ENCODE data around the gene BRD3OS.
"Not testable (repeated sequence)": the region's sequence is repeated elsewhere in the genome, so short reads cannot be mapped to it uniquely, and the experiment has no call there.

Gene BRD3OS

DNA sequence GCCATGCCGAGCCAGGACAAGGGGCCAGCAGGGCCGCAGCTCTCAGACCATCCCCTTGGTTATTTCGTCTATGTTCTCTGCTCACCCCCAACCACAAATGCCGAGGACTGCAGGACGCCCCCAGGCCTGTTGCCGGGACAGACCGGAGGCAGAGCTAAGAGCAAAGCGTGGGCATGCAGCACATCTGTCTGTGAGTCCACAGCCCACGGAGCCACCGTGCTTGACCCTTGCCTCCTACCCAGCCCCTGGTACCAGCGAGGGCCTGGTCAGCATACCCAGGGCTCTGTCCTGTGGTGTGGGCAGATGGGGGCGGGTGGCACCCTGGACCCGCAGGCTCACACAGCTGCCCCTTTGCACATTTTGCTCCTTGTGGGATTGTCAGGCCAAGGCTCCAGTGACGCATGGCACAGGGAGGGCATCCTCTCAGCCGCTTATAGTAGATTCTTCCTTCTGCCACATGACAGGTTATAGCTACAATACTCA lies 37.8 kb downstream of the BRD3OS start:
- no peak for DNase-seq (ENCODE audit: low read depth in 2 of 2)

DNA sequence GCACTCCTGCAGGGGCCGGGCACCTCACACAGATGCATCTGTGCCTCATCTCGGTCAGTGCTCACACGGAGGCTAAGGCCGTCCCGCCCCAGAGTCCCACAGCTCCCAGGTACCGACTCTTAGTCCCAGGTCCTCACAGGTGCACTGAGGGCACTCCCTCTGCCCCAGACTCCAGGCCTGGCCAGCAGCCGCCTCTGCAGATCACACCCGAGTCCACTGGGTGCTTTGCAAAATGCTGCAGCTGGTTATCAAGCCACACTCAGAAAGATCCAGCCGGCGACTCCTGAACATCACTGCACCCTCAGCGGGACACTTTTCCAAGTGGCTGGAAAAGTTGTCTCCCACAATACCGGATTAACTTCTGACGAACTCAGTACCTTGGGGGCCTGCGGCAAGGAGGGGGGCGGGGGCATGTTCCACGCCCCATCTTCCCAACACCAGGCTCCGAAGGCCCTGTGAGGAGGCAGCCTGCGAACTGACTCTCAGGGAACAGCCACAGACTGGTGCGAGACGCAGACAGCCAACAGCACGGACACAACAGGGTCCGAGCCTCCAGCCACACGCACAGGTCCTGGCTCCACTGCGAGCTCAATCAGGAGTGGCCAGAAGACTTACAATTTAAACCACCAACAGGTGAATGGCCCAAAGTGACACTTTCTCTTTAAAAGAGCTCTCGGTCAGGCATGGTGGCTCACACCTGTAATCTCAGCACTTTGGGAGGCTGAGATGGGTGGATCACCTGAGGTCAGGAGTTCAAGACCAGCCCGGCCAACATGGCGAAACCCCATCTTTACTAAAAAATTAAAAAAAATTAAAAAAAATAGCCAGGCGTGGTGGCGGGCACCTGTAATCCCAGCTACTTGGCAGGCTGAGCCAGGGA lies 38.5 kb downstream of the BRD3OS start:
- DNase-seq (ENCODE audit: low read depth in 2 of 2) = no peak

DNA sequence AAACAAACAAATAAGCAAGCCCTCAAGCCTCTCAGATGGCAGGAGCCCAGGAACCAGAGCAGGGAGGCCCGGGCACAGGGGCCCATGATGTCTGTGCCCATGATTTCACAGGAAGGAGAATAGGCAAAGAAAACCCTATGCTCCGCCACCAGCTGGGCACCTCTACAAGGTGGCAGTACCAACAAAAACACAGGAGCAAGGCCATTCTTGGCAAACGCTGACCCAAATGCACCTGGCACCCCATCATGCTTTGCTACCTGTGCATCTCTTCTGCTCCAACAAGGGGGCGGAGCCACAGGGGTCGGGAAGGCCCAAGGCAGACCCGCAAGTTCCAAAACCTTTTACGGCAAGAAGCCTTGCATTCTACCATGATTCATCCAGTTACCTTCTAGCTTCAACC lies 39.4 kb downstream of the BRD3OS start:
- DNase-seq (ENCODE audit: low read depth in 2 of 2) = no peak

DNA sequence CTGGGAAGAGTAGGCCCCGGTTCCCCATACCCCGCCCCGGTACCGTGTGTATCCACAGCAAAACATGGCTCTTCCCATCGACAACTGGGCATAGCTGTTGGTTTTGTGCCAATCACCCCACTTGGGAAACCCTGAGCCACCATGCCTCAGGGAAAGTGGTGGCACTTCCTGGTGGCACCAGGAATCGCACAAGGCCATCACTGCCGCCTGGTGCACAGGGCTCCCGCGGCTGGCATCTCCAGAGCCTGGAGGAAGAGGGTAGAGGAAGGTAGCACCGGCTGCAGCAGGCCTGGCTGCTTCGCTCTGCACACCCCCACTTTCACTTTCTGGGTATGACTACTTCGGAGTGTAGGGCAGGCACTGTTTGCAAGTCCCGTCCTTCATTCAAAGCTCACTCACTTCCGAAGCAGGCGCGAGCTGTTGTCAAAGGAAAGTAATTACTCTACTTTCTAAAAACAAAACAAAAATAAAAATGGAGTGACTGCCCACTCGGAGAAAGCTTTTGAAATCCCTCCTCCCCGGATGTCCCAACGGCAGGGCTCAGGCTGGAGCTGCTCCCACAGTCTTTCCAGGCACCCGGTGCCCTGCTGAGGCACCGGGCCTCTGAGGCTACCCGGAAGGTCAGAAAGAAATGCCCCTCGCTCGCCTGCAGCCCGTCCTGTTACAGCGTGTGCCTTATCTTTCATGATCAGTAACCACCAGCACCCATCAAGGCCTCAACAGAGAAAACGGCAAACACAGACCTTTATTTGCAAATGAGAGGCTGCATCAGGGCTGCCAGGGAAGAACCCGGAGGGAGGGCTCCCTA lies 40.5 kb downstream of the BRD3OS start:
- DNase-seq (ENCODE audit: low read depth in 2 of 2) = peak; percentile 34 to 38

DNA sequence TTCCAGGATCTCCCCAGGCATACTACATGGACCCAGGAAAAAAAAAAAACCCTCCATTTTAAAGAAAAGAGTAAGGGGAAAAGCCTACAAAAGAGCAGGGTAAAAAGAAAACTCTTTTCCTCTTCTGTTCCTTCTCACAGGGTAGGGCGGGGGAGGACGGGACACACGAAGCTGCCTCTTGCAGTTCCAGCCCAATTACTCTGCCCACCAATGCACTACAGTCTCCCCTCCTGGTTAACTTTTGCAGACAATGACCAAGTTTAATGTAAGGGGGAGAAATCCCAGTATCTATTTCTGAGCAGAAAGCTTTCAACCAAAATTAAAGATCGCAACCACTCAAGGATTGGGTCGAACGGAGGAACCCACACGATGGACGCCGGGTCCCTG lies 41.2 kb downstream of the BRD3OS start:
- no peak for DNase-seq (ENCODE audit: low read depth in 2 of 2)

DNA sequence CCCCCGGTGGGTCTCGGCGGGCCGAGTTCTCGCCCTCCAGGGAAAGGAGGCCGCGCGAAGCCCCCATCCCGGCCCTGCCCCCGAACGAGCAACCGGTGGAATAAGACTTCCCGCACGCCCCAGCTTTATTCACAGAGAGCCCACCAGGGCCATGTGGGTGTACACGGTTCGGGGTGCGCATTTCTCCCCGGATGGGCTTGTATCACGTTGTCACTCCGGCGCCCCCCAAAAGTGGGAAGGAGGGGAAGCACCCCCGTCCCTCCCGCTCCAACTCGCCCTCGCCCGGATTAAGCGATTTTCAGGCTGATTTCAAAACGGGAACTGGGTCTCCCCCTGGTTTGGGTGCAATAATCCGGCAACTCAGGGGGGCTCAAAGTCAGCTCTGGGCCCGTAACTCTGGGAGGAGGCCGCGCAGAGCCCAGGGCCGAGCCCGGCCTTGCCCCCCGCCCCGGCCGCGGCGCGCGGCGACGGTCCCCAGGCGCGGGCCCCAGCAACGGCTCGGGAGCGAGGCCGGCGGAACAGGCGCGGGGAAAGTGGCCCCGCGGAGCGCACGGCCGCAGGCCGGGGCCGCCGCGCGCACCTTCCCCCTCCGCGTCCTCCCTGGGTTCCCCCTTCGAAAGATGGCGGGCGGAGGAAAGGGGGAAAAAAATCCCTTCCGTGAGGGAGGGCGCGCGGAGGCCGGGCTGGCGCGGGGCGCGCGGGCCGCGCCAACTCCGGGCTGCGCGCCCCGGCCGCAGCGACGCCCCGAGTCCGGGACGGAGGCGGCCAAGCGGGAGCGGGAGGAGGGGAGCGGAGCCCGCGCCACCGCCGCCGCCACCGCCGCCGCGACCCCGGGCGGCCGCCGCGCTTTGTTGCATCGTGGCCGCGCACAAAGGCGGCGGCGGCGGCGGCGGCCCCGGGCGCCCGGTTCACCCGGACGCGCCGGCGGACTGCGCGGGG lies 41.9 kb downstream of the BRD3OS start:
- DNase-seq (ENCODE audit: low read depth in 2 of 2) = peak in 1 of 2 donors; percentile 42

DNA sequence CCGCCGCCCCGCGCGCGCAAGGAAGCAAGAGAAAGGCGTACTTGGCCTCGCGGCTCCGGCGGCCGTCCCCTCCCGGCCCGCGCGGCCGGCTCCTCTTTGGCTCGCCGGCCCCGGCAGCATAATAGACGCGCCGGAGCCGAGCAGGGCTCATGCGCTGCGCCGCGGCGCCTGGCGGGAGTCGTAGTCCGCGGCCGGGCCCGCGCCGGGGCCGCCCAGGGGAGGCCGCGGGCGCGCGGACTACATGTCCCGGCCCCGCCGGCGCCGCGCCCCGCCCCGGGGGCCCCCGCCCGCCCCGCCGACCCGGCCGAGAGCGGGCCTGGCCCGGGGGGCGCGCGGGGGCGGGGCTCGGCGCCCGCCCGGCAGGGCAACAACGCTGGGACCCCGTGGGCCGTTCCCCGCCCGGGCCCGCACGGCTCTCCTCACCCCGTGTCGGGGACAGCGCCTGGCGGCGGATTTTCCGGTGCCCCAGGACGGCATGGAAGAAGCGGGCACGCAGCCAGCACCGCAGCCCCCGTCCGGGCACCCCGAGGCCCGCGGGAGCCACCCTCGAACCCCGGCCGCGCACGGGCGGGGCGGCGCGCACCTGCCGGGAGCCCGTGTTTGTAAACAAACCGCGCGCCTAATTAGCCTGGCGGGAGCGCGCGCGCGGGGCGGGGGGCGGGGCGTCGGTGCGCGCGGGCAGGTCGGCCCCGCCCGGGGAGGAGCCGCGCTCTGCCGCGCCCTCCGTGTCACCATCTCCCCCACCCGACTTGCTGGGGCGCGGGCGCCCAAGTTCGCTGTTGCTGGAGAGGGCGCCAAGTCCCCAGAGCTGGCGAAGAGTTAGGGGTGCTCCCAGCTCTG lies 42.8 kb downstream of the BRD3OS start, which contains the start of gene BRD3:
TSS of gene BRD3 (minus strand) at position 123 of the 840 bp plus-strand sequence. CDS start 14,549 bp downstream, outside the sequence.
- peak; percentile 67 to 79 for DNase-seq (ENCODE audit: low read depth in 2 of 2)

DNA sequence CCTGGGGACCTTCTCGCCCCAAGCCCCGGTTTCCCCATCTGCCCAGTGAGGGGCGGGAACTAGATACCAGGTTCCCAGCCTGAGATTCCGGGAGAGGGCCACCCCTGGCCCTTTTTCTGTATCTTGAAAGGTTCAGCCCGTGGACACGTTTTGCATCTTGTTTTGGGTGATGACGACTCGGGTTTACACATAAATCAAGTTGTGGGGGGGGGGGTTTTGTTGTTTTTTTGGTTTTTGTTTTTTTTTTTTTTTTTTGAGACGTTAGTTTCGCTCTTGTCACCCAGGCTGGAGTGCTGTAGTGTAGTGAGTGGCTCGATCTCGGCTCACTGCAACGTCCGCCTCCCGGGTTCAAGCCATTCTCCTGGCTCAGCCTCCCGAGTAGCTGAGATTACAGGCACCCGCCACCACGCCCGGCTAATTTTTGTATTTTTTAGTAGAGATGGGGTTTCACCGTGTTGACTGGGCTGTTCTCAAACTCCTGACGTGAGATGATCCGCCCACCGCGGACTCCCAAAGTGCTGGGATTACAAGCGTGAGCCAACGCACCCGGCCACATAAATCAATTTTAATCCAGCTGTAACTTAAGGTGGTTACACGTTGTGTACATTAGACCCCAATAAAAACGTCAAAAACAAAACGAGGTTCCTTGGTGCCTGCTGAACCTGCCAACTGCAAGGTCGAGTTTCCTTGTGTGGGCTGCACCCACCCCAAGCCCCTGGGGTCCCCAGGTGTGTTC lies 43.6 kb downstream of the BRD3OS start:
- DNase-seq (ENCODE audit: low read depth in 2 of 2) = no peak

DNA sequence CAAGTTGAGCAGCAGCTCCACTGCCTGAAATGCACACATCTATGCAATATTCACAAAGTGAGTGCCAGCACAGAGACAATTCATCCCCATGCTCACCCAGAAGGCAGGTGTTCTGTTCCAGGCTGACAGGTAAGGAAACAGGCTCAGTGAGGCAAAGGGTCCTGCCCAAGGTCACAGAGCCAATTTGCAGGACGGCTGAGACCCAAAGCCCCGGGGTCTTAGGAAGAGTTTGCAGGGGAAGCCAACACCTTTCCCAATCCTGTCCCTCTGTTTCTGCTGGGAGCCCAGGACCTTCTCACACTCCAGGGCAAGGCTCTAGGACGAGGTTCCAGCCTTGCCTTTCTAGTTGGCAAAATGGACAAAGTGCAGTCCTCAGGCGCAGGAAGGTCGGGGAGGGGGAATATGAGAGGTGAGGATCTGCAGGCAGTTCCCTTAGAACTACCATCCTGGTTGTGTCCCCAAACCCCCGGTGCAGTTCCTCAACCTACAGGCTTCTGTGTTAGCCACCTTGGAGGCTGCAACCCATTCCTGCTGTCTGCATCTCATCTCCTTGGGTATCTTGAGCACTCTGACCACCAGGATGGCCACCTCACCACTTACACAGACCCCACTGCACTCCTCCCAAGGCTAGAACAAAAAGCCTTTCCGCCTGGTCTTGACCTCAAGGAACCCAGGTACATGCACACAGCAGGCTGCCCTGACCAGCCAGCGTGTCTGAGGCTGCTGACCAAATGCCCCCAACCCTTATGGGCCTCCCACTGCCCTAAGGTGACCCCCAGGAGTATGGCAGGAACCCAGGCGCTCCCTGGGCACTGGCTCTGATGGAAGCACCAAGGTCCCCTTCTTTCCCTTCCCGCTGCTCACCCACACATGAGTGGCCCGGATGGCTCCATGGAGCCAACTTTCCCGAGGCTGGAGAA lies 44.5 kb downstream of the BRD3OS start:
- no peak for DNase-seq (ENCODE audit: low read depth in 2 of 2)

DNA sequence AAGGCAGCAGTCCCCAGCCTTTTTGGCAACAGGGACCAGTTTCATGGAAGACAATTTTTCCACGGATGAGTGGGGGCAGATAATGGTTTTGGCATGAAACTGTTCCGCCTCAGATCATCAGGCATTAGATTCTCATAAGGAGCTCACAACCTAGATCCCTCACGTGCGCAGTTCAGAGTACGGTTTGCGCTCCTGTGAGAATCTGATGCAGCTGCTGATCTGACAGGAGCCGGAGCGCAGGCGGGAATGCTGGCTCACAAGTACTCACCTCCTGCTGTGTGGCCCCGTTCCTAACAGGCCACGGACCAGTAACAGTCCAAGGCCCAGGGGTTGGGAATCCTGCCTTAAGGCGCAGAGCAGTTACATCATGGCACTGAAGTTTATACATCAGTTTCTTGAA lies 45.9 kb downstream of the BRD3OS start:
- DNase-seq (ENCODE audit: low read depth in 2 of 2) = no peak

DNA sequence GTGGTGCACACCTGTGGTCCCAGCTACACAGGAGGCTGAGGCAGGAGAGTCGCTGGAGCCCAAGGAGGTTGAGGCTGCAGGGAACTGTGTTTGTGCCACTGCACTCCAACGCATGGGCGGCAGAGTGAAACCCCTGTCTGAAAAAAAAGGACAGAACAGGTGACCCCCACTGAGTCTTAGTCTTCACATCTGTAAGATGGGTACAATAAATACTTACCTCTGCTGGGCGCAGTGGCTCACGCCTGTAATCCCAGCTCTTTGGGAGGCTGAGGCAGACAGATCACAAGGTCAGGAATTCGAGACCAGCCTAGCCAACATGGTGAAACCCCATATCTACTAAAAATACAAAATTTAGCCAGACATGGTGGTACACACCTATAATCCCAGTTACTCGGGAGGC lies 47.4 kb downstream of the BRD3OS start:
- DNase-seq (ENCODE audit: low read depth in 2 of 2) = not testable (repeated sequence)

DNA sequence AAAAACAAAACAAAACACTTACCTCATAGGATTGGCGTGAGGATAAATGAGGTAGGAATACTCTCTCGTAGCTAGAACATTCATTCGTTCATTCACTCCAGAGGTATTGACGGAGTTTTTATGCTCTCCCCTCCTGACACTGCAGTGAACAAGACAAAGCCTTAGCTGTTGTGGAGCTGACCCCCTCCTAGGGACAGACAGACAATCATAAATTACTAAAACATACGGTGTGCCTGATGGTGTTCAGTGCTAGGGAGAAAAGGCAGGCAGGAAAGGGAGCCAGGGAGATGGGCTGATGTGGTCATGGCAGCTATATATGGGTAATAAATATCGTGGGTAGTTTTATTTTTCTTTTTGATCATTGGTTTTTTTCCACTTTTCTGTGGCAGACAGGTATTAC lies 48.2 kb downstream of the BRD3OS start:
- DNase-seq (ENCODE audit: low read depth in 2 of 2) = no peak

DNA sequence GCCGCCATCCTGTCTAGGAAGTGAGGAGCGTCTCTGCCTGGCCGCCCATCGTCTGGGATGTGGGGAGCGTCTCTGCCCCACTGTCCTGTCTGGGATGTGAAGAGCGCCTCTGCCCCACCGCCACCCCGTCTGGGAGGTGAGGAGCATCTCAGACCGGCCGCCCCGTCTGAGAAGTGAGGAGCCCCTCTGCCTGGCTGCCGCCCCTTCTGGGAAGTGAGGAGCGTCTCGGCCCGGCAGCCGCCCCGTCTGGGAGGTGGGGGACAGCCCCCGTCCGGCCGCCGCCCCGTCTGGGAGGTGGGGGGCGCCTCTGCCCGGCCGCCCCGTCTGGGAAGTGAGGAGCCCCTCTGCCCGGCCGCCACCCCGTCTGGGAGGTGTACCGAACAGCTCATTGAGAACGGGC lies 50.4 kb downstream of the BRD3OS start:
- DNase-seq (ENCODE audit: low read depth in 2 of 2) = not testable (repeated sequence)

DNA sequence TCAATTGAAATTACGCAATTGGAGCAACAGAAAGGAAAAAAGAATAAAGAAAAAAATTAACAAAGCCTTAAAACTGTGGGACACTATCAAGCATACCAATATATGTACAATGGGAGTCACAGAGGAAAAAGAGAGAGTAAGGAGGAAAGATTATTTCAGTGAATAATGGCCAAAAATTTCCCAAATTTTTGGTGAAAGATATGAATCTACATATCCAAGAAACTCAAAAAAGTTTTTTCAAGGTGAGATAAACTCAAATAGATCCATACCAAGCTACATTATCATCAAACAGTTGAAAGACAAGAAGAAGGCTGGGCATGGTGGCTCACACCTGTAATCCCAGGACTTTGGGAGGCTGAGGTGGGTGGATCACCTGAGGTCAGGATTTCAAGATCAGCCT lies 51.4 kb downstream of the BRD3OS start:
- no peak for DNase-seq (ENCODE audit: low read depth in 2 of 2)

Data from stimulated activated CD4-positive, alpha-beta T cell treated with anti-CD3 and anti-CD28 coated beads, Interleukin-1b, Interleukin-23, amount 100 ng/mL, for 4 hours (primary cell).